Measurements from ENCODE around the gene PATZ1.
"Not testable (repeated sequence)": the region's sequence is repeated elsewhere in the genome, so short reads cannot be mapped to it uniquely, and the experiment has no call there.

Gene PATZ1

GRCh38 chr22:31314220-31314619 lies 31.9 kb downstream of the PATZ1 start:
- H3K36me3 Mint-ChIP-seq = peaks cover 8 to 15% of the 10 kb centered on the region in 2 donors
- H3K9me3 Mint-ChIP-seq; H3K27ac Mint-ChIP-seq; H3K4me3 Mint-ChIP-seq; H3K4me1 Mint-ChIP-seq; H3K27me3 Mint-ChIP-seq; DNase-seq; ATAC-seq (replicated peaks): not testable (repeated sequence)

- Mint-ChIP-seq H3K27me3 (no peaks in the 10 kb centered on the region), H3K36me3 (peaks cover 8 to 15% of the 10 kb centered on the region in 2 donors), H3K4me3 (no peak overlapping the region), H3K4me1 (peaks cover 2 to 12% of the 10 kb centered on the region in 2 donors), H3K27ac (peak overlapping the region; percentile 39), H3K9me3 (peaks cover 3 to 4% of the 10 kb centered on the region in 2 donors)
- DNase-seq (no peak), ATAC-seq (replicated peaks) (peak; percentile 60 to 69)
Observed at GRCh38 chr22:31313366-31314147, 32.6 kb downstream of the PATZ1 start.

GRCh38 chr22:31308181-31308580 lies 38.0 kb downstream of the PATZ1 start:
- H3K9me3 Mint-ChIP-seq = no peaks in the 10 kb centered on the region
- H3K36me3 Mint-ChIP-seq = no peaks in the 10 kb centered on the region
- no peaks in the 10 kb centered on the region for H3K27me3 Mint-ChIP-seq
- no peak for ATAC-seq (replicated peaks)
- peaks cover 10 to 25% of the 10 kb centered on the region in 2 donors for H3K4me1 Mint-ChIP-seq
- peak overlapping the region; percentile 49 for H3K27ac Mint-ChIP-seq
- no peak for DNase-seq
- H3K4me3 Mint-ChIP-seq = no peak overlapping the region

- DNase-seq (no peak), ATAC-seq (replicated peaks) (no peak)
- Mint-ChIP-seq H3K36me3 (no peaks in the 10 kb centered on the region), H3K27me3 (no peaks in the 10 kb centered on the region), H3K27ac (no peak overlapping the region), H3K9me3 (no peaks in the 10 kb centered on the region), H3K4me1 (peaks cover 10 to 22% of the 10 kb centered on the region in 2 donors), H3K4me3 (no peak overlapping the region)
Observed at GRCh38 chr22:31305194-31305593, 41.0 kb downstream of the PATZ1 start.

GRCh38 chr22:31302537-31302936 lies 43.6 kb downstream of the PATZ1 start:
- H3K27ac Mint-ChIP-seq = no peak overlapping the region
- H3K9me3 Mint-ChIP-seq = no peaks in the 10 kb centered on the region
- peaks cover 4 to 8% of the 10 kb centered on the region in 2 donors for H3K4me1 Mint-ChIP-seq
- no peaks in the 10 kb centered on the region for H3K36me3 Mint-ChIP-seq
- ATAC-seq (replicated peaks) (no peak), DNase-seq (no peak)
- no peak overlapping the region for H3K4me3 Mint-ChIP-seq
- H3K27me3 Mint-ChIP-seq = no peaks in the 10 kb centered on the region

GRCh38 chr22:31302006-31302405 lies 44.1 kb downstream of the PATZ1 start:
- ATAC-seq (replicated peaks) = no peak
- no peaks in the 10 kb centered on the region for H3K9me3 Mint-ChIP-seq
- no peak for DNase-seq
- H3K27me3 Mint-ChIP-seq = no peaks in the 10 kb centered on the region
- H3K36me3 Mint-ChIP-seq = no peaks in the 10 kb centered on the region
- H3K27ac Mint-ChIP-seq = no peak overlapping the region
- peaks cover 4 to 7% of the 10 kb centered on the region in 2 donors for H3K4me1 Mint-ChIP-seq
- H3K4me3 Mint-ChIP-seq = no peak overlapping the region

- DNase-seq (no peak), ATAC-seq (replicated peaks) (no peak)
- no peak overlapping the region for H3K27ac Mint-ChIP-seq
- H3K27me3 Mint-ChIP-seq = no peaks in the 10 kb centered on the region
- no peaks in the 10 kb centered on the region for H3K9me3 Mint-ChIP-seq
- H3K36me3 Mint-ChIP-seq = no peaks in the 10 kb centered on the region
- peaks cover 2 to 4% of the 10 kb centered on the region in 2 donors for H3K4me1 Mint-ChIP-seq
- H3K4me3 Mint-ChIP-seq = no peak overlapping the region
Observed at GRCh38 chr22:31300896-31301295, 45.2 kb downstream of the PATZ1 start.

- H3K9me3 Mint-ChIP-seq = no peaks in the 10 kb centered on the region
- ATAC-seq (replicated peaks) = no peak
- H3K36me3 Mint-ChIP-seq = no peaks in the 10 kb centered on the region
- DNase-seq = no peak
- no peak overlapping the region for H3K27ac Mint-ChIP-seq
- H3K4me1 Mint-ChIP-seq = peaks cover 20 to 38% of the 10 kb centered on the region in 2 donors
- no peak overlapping the region for H3K4me3 Mint-ChIP-seq
- no peaks in the 10 kb centered on the region for H3K27me3 Mint-ChIP-seq
Observed at GRCh38 chr22:31295831-31296657, 50.1 kb downstream of the PATZ1 start.

- no peaks in the 10 kb centered on the region for H3K36me3 Mint-ChIP-seq
- DNase-seq = no peak
- H3K4me1 Mint-ChIP-seq = peaks cover 22 to 42% of the 10 kb centered on the region in 2 donors
- no peak overlapping the region for H3K4me3 Mint-ChIP-seq
- ATAC-seq (replicated peaks) = no peak
- no peak overlapping the region for H3K27ac Mint-ChIP-seq
- H3K27me3 Mint-ChIP-seq = no peaks in the 10 kb centered on the region
- no peaks in the 10 kb centered on the region for H3K9me3 Mint-ChIP-seq
Observed at GRCh38 chr22:31295360-31295759, 50.8 kb downstream of the PATZ1 start.

- Mint-ChIP-seq H3K4me3 (peak within 1 kb of the TSS; percentile 94 to 97), H3K4me1 (peaks cover 43 to 68% of the 10 kb centered on the region in 2 donors), H3K27me3 (no peaks in the 10 kb centered on the region), H3K9me3 (no peaks in the 10 kb centered on the region), H3K27ac (peak within 1 kb of the TSS; percentile 90), H3K36me3 (peaks cover 0 to 1% of the 10 kb centered on the region in 2 donors)
- ATAC-seq (replicated peaks) = peak; percentile 50 to 52
- DNase-seq = peak; percentile 69
Observed at GRCh38 chr22:31292236-31292989, 53.7 kb downstream of the PATZ1 start, which contains the start of gene PIK3IP1. TSS of gene PIK3IP1 (minus strand) at chr22:31292488. CDS start at chr22:31292344, 144 bp downstream.

- peak overlapping the region; percentile 94 to 97 for H3K4me3 Mint-ChIP-seq
- H3K36me3 Mint-ChIP-seq = peaks cover 0 to 1% of the 10 kb centered on the region in 2 donors
- H3K27ac Mint-ChIP-seq = peak overlapping the region; percentile 90
- H3K9me3 Mint-ChIP-seq = no peaks in the 10 kb centered on the region
- H3K4me1 Mint-ChIP-seq = peaks cover 44 to 76% of the 10 kb centered on the region in 2 donors
- DNase-seq (no peak), ATAC-seq (replicated peaks) (no peak)
- no peaks in the 10 kb centered on the region for H3K27me3 Mint-ChIP-seq
Observed at GRCh38 chr22:31291481-31292235, 54.5 kb downstream of the PATZ1 start.

GRCh38 chr22:31290494-31291471 lies 55.4 kb downstream of the PATZ1 start:
- DNase-seq (peak; percentile 89), ATAC-seq (replicated peaks) (peak; percentile 85 to 87)
- Mint-ChIP-seq H3K4me1 (peaks cover 48 to 79% of the 10 kb centered on the region in 2 donors), H3K9me3 (no peaks in the 10 kb centered on the region), H3K36me3 (peaks cover 0 to 1% of the 10 kb centered on the region in 2 donors), H3K27me3 (no peaks in the 10 kb centered on the region), H3K4me3 (peak overlapping the region; percentile 94 to 97), H3K27ac (peak overlapping the region; percentile 99)
